HEK293 (cell line): ENCODE results near the gene SWAP70.

Experiments used
- CTCF ChIA-PET: fragments of 350-600 bp; formaldehyde crosslinking; extraction: SDS; loops from one replicate; lab custom pipeline; 2021; ENCODE audit warnings: antibody characterized with exemption; lab: Yijun Ruan, JAX
- POLR2A ChIA-PET: fragments of 300-600 bp; formaldehyde crosslinking; extraction: SDS; loops from one replicate; lab custom pipeline; 2020; ENCODE audit warnings: antibody characterized with exemption, inconsistent platforms; lab: Yijun Ruan, JAX
- H3K27ac ChIP-seq: fragments of 200-500 bp; sonication (Bioruptor generic); 2 replicates; pipeline ENCODE4 v1.5.1; 2014; ENCODE audit warnings: low read depth, low read length, control low read depth, inconsistent platforms; ENCODE audit errors: extremely low read depth
- H3K36me3 ChIP-seq, 2 experiments: fragments of 200-500 bp in 1 of 2; sonication (Bioruptor generic) in 1 of 2; 1 replicate in 1 of 2; 2 replicates in 1 of 2; pipeline ENCODE4 v1.5.1; 2014 to 2017; ENCODE audit warnings: inconsistent platforms in 2 of 2, low read length in 2 of 2; ENCODE audit not compliant: control insufficient read depth in 2 of 2, insufficient read depth in 1 of 2
- H3K4me1 ChIP-seq: fragments of 200-500 bp; sonication (Bioruptor generic); 2 replicates; pipeline ENCODE4 v1.5.1; 2014; ENCODE audit warnings: mild to moderate bottlenecking, low read length, inconsistent platforms; ENCODE audit not compliant: control insufficient read depth, insufficient read depth
- H3K4me3 ChIP-seq: 2 replicates; pipeline ENCODE4 v1.5.1; 2011; ENCODE audit warnings: low read depth, mild to moderate bottlenecking, control low read depth, low read length, moderate library complexity
- H3K9me3 ChIP-seq: fragments of 200-500 bp; sonication (Bioruptor generic); 2 replicates; pipeline ENCODE4 v1.5.1; 2014; ENCODE audit warnings: low read depth, low read length, inconsistent platforms; ENCODE audit not compliant: control insufficient read depth, insufficient read depth
- BCL11A ChIP-seq: fragments of 450-650 bp; formaldehyde crosslinking; IDR thresholded peaks from 2 replicates; pipeline ENCODE4 v1.5.1; 2016; ENCODE audit warnings: low read depth, missing biosample characterization, missing genetic modification characterization
- CTCF ChIP-seq: fragments of 450-650 bp; formaldehyde crosslinking; IDR thresholded peaks from 2 replicates; pipeline ENCODE4 v1.5.1; 2016; ENCODE audit warnings: missing biosample characterization, missing genetic modification characterization
- KLF7 ChIP-seq: fragments of 450-650 bp; formaldehyde crosslinking; IDR thresholded peaks from 2 replicates; pipeline ENCODE4 v1.5.1; 2016; ENCODE audit warnings: missing biosample characterization, missing genetic modification characterization, borderline replicate concordance
- RBAK ChIP-seq: fragments of 450-650 bp; formaldehyde crosslinking; IDR thresholded peaks from 2 replicates; pipeline ENCODE4 v1.5.1; 2016; ENCODE audit warnings: missing biosample characterization, missing genetic modification characterization
- SP3 ChIP-seq: fragments of 450-650 bp; formaldehyde crosslinking; IDR thresholded peaks from 2 replicates; pipeline ENCODE4 v1.5.1; 2016; ENCODE audit warnings: missing biosample characterization, missing genetic modification characterization
- SP7 ChIP-seq: fragments of 450-650 bp; formaldehyde crosslinking; IDR thresholded peaks from 2 replicates; pipeline ENCODE4 v1.5.1; 2016; ENCODE audit warnings: missing biosample characterization, missing genetic modification characterization
- ZFP41 ChIP-seq: fragments of 450-650 bp; formaldehyde crosslinking; IDR thresholded peaks from 2 replicates; pipeline ENCODE4 v1.5.1; 2016; ENCODE audit warnings: missing biosample characterization, missing genetic modification characterization, borderline replicate concordance
- ZNF114 ChIP-seq: fragments of 450-650 bp; formaldehyde crosslinking; IDR thresholded peaks from 2 replicates; pipeline ENCODE4 v1.5.0; 2017; ENCODE audit warnings: missing biosample characterization, missing genetic modification characterization
- ZNF174 ChIP-seq: fragments of 450-650 bp; formaldehyde crosslinking; IDR thresholded peaks from 2 replicates; pipeline ENCODE4 v1.5.0; 2017; ENCODE audit warnings: missing biosample characterization, mild to moderate bottlenecking, missing genetic modification characterization
- ZNF19 ChIP-seq: fragments of 450-650 bp; formaldehyde crosslinking; IDR thresholded peaks from 2 replicates; pipeline ENCODE4; 2016; ENCODE audit warnings: missing biosample characterization, missing genetic modification characterization, low read depth
- ZNF214 ChIP-seq: fragments of 450-650 bp; formaldehyde crosslinking; IDR thresholded peaks from 2 replicates; pipeline ENCODE4 v1.5.1; 2017; ENCODE audit warnings: missing biosample characterization, mild to moderate bottlenecking, missing genetic modification characterization, borderline replicate concordance
- ZNF26 ChIP-seq: fragments of 450-650 bp; formaldehyde crosslinking; IDR thresholded peaks from 2 replicates; pipeline ENCODE4 v1.5.1; 2016; ENCODE audit warnings: missing biosample characterization, missing genetic modification characterization
- ZNF292 ChIP-seq: fragments of 450-650 bp; formaldehyde crosslinking; IDR thresholded peaks from 2 replicates; pipeline ENCODE4 v1.5.1; 2016; ENCODE audit warnings: low read depth, missing biosample characterization, missing genetic modification characterization, borderline replicate concordance
- ZNF335 ChIP-seq: fragments of 450-650 bp; formaldehyde crosslinking; conservative IDR thresholded peaks from 2 replicates; pipeline ENCODE4 v1.5.1; 2016; ENCODE audit warnings: missing biosample characterization, missing genetic modification characterization
- ZNF404 ChIP-seq: fragments of 450-650 bp; formaldehyde crosslinking; IDR thresholded peaks from 2 replicates; pipeline ENCODE4 v1.5.1; 2017; ENCODE audit warnings: missing biosample characterization, missing genetic modification characterization
- ZNF433 ChIP-seq: fragments of 450-650 bp; formaldehyde crosslinking; IDR thresholded peaks from 2 replicates; pipeline ENCODE4 v1.5.1; 2016; ENCODE audit warnings: missing biosample characterization, missing genetic modification characterization, low read depth
- ZNF529 ChIP-seq: fragments of 450-650 bp; formaldehyde crosslinking; IDR thresholded peaks from 2 replicates; pipeline ENCODE4 v1.5.1; 2017; ENCODE audit warnings: missing genetic modification characterization, missing biosample characterization; ENCODE audit not compliant: insufficient replicate concordance
- ZNF548 ChIP-seq: fragments of 450-650 bp; formaldehyde crosslinking; IDR thresholded peaks from 2 replicates; pipeline ENCODE4 v1.5.1; 2016; ENCODE audit warnings: missing biosample characterization, missing genetic modification characterization
- ZNF561 ChIP-seq: fragments of 450-650 bp; IDR thresholded peaks from 2 replicates; pipeline ENCODE4 v1.5.1; 2018; ENCODE audit warnings: missing biosample characterization, missing genetic modification characterization, borderline replicate concordance
- ZNF623 ChIP-seq: fragments of 450-650 bp; formaldehyde crosslinking; IDR thresholded peaks from 2 replicates; pipeline ENCODE4 v1.5.1; 2016; ENCODE audit warnings: missing biosample characterization, missing genetic modification characterization
- ZNF624 ChIP-seq: fragments of 450-650 bp; formaldehyde crosslinking; IDR thresholded peaks from 2 replicates; pipeline ENCODE4 v1.5.1; 2017; ENCODE audit warnings: missing biosample characterization, missing genetic modification characterization
- ZNF626 ChIP-seq: fragments of 450-650 bp; sonication (Bioruptor Pico); formaldehyde crosslinking; IDR thresholded peaks from 2 replicates; pipeline ENCODE4 v1.5.1; 2018; ENCODE audit warnings: missing biosample characterization, missing genetic modification characterization, inconsistent platforms
- ZNF701 ChIP-seq: fragments of 450-650 bp; formaldehyde crosslinking; IDR thresholded peaks from 2 replicates; pipeline ENCODE4 v1.5.1; 2016; ENCODE audit warnings: missing biosample characterization, missing genetic modification characterization
- ZNF785 ChIP-seq: fragments of 450-650 bp; formaldehyde crosslinking; IDR thresholded peaks from 2 replicates; pipeline ENCODE4 v1.5.1; 2016; ENCODE audit warnings: missing biosample characterization, missing genetic modification characterization
- ZSCAN16 ChIP-seq: fragments of 450-650 bp; formaldehyde crosslinking; IDR thresholded peaks from 2 replicates; pipeline ENCODE4 v1.5.1; 2016; ENCODE audit warnings: missing biosample characterization, missing genetic modification characterization
- TF ChIP-seq, protein P1 (sequence below): fragments of 450-650 bp; formaldehyde crosslinking; IDR thresholded peaks from 2 replicates; pipeline ENCODE4 v1.5.1; 2016; ENCODE audit warnings: missing biosample characterization, missing genetic modification characterization

SWAP70 gene

DNA sequence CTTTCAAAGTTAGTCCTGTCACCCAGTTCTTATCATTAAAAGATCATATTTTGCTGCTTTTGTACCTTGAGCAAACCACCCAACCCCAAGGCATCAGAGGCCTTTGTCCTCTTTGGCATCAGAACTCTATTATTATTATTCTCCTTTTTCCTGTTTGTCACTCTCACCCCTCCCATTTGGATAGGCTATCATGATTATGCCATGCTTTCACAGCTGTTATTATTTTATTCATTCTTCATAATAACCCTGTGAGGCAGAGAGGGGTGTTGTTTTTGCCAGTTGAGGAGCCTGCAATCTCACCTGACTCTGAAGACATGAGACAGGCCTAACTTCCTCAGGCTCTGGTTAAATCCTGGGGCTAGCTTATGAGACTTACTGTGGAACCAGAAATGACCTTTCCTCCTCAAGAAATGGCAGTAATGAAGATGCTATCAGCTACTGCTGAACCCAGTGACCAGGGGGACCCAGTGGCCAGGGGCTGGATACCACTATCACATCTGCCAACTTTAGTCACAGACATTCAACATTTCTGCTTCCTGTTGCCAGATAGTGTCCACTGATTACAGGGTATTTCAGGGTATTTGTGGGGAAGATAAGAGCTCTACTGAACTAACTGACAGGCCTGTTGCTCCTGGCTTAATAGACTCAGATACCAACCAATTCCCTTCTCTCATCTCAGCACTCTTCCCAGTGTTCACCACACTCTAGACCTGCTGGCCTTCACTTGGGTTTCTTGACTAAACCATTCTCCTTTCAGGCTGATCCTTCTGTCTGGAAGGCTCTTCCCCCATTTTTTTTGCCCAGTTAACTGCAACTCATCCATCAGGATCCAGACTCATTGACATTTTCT, 11.8 kb upstream of the SWAP70 start:
- Histone ChIP-seq H3K27ac (no peak overlapping the region), H3K4me1 (no peaks in the 10 kb centered on the region), H3K4me3 (no peak overlapping the region), H3K9me3 (no peaks in the 10 kb centered on the region), H3K36me3 (no peaks in the 10 kb centered on the region)
- ChIA-PET POLR2A (no interaction called here), CTCF (interaction anchor here (0.6 to 1.4 kb wide), 3 partner anchors 13 to 65 kb away, joined by 4 to 5 read pairs (median 4); no protein-coding TSS in a partner anchor)
- no peak for TF ChIP-seq ZNF335 (tag by site-specific recombination)
- no peak for TF ChIP-seq RBAK (tag by site-specific recombination)
- TF ChIP-seq ZNF19 (tag by site-specific recombination), result no peak
- no peak for TF ChIP-seq ZNF561
- TF ChIP-seq ZNF626 (tag by site-specific recombination), result no peak
- TF ChIP-seq SP3, result no peak
- no peak for TF ChIP-seq ZNF701
- no peak for TF ChIP-seq ZNF529 (tag by site-specific recombination)
- TF ChIP-seq ZNF623, result no peak

DNA sequence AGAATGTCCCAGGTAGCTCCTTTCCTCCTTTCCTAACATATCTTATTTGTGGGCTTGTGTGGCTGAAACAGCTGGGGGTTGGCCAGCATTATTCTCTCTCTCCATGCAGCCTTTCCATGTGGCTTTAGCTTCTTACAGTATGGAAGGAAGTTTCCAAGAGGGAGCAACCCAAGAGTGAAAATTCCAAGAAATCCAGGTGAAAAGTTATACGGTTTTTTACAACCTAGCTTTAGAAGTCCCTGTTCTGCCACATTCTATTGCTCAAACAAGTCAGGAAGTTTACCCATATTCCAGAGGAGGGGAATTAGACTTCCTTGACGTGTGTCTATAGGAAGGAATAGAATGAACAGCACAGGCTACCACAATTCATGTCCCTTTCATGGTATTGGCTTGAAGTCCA, 10.0 kb upstream of the SWAP70 start:
- ChIA-PET POLR2A (no interaction called here), CTCF (interaction anchor here (1.4 kb wide), 1 partner anchor 15 kb away, joined by 4 read pairs; no protein-coding TSS in a partner anchor)
- TF ChIP-seq ZNF114, result no peak
- no peak for TF ChIP-seq BCL11A (tag by site-specific recombination)
- Histone ChIP-seq H3K36me3 (no peaks in the 10 kb centered on the region), H3K4me1 (no peaks in the 10 kb centered on the region), H3K27ac (no peak overlapping the region), H3K4me3 (no peak overlapping the region), H3K9me3 (no peaks in the 10 kb centered on the region)

DNA sequence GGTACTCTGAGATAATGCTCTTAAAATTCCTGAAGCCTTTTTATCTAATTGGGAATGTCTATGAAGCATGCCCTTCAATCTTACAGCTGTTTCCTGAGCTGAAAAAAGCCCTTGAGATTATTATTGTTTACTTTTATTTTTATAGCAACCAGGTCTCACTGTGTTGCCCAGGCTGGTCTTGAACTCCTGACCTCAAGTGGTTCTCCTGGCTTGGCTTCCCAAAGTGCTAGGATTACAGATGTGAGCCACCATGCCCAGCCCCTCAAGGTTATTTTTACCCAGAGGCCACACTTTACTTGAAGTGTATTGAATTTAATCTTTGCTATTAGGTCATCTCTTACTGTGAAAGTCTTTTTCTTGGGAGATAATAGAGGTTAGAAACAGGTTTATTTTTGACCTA, 7.0 kb upstream of the SWAP70 start:
- TF ChIP-seq CTCF (tag by site-specific recombination) (no peak), ZNF174 (tag by site-specific recombination) (no peak), ZSCAN16 (tag by site-specific recombination) (no peak), ZNF404 (no peak), ZNF433 (tag by site-specific recombination) (no peak), ZFP41 (tag by site-specific recombination) (no peak), ZNF26 (no peak), ZNF785 (tag by site-specific recombination) (no peak), ZNF292 (tag by site-specific recombination) (no peak), SP7 (no peak), ZNF548 (tag by site-specific recombination) (no peak), ZNF214 (tag by site-specific recombination) (no peak), KLF7 (tag by site-specific recombination) (no peak), ZNF624 (tag by site-specific recombination) (no peak)
- TF ChIP-seq, protein P1, sequence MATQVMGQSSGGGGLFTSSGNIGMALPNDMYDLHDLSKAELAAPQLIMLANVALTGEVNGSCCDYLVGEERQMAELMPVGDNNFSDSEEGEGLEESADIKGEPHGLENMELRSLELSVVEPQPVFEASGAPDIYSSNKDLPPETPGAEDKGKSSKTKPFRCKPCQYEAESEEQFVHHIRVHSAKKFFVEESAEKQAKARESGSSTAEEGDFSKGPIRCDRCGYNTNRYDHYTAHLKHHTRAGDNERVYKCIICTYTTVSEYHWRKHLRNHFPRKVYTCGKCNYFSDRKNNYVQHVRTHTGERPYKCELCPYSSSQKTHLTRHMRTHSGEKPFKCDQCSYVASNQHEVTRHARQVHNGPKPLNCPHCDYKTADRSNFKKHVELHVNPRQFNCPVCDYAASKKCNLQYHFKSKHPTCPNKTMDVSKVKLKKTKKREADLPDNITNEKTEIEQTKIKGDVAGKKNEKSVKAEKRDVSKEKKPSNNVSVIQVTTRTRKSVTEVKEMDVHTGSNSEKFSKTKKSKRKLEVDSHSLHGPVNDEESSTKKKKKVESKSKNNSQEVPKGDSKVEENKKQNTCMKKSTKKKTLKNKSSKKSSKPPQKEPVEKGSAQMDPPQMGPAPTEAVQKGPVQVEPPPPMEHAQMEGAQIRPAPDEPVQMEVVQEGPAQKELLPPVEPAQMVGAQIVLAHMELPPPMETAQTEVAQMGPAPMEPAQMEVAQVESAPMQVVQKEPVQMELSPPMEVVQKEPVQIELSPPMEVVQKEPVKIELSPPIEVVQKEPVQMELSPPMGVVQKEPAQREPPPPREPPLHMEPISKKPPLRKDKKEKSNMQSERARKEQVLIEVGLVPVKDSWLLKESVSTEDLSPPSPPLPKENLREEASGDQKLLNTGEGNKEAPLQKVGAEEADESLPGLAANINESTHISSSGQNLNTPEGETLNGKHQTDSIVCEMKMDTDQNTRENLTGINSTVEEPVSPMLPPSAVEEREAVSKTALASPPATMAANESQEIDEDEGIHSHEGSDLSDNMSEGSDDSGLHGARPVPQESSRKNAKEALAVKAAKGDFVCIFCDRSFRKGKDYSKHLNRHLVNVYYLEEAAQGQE (tag by site-specific recombination), result no peak
- TF ChIP-seq, all 188 proteins: peak for 0
- ChIA-PET POLR2A (no interaction called here), CTCF (no interaction called here)
- Histone ChIP-seq H3K27ac (no peak overlapping the region), H3K4me1 (no peaks in the 10 kb centered on the region), H3K4me3 (no peak overlapping the region), H3K36me3 (no peaks in the 10 kb centered on the region), H3K9me3 (no peaks in the 10 kb centered on the region)
